Nephron progenitor cell (in vitro differentiated cells): ENCODE measurements around the gene PRUNE1.
A peak's percentile ranks its signal among the peaks of the same experiment; 100 is the strongest.

ENCODE experiments used
- DNase-seq: peaks from one replicate; pipeline ENCODE4 v3.0.0; 2021
- H3K27ac Mint-ChIP-seq: 2 replicates; pipeline ENCODE4 v1.8.0; 2021; ENCODE audit warnings: mild to moderate bottlenecking, moderate library complexity, mixed read lengths
- H3K27me3 Mint-ChIP-seq: 2 replicates; pipeline ENCODE4 v1.8.0; 2021; ENCODE audit warnings: mild to moderate bottlenecking, low read depth, mixed read lengths; ENCODE audit not compliant: poor library complexity
- H3K36me3 Mint-ChIP-seq: 2 replicates; pipeline ENCODE4 v1.8.0; 2021; ENCODE audit warnings: low read depth, mixed read lengths
- H3K4me1 Mint-ChIP-seq: 2 replicates; pipeline ENCODE4 v1.8.0; 2021; ENCODE audit warnings: mixed read lengths
- H3K4me3 Mint-ChIP-seq: 2 replicates; pipeline ENCODE4 v1.8.0; 2021; ENCODE audit warnings: mild to moderate bottlenecking, moderate library complexity, mixed read lengths
- H3K9me3 Mint-ChIP-seq: 2 replicates; pipeline ENCODE4 v1.8.0; 2021; ENCODE audit warnings: mild to moderate bottlenecking, moderate library complexity, mixed read lengths
- CTCF ChIP-seq: fragments of 200-600 bp; sonication (generic); IDR thresholded peaks from 2 replicates; pipeline ENCODE4 v1.5.0; 2021; ENCODE audit warnings: antibody characterized with exemption

PRUNE1 gene

GRCh38 chr1:150965605-150966004 is 42.6 kb upstream of the PRUNE1 start:
- DNase-seq: no peak
- peaks cover 79% of the 10 kb centered on the region for H3K36me3 Mint-ChIP-seq
- H3K27ac Mint-ChIP-seq: peak overlapping the region; percentile 96
- no peak overlapping the region for H3K4me3 Mint-ChIP-seq
- TF ChIP-seq CTCF: no peak
- H3K4me1 Mint-ChIP-seq: peaks cover 29% of the 10 kb centered on the region
- H3K9me3 Mint-ChIP-seq: no peaks in the 10 kb centered on the region
- no peaks in the 10 kb centered on the region for H3K27me3 Mint-ChIP-seq

- no peak overlapping the region for H3K4me3 Mint-ChIP-seq
- no peak for DNase-seq
- H3K27me3 Mint-ChIP-seq: no peaks in the 10 kb centered on the region
- H3K27ac Mint-ChIP-seq: peak overlapping the region; percentile 96
- no peaks in the 10 kb centered on the region for H3K9me3 Mint-ChIP-seq
- no peak for TF ChIP-seq CTCF
- peaks cover 33% of the 10 kb centered on the region for H3K4me1 Mint-ChIP-seq
- peaks cover 74% of the 10 kb centered on the region for H3K36me3 Mint-ChIP-seq
Observed at GRCh38 chr1:150966011-150966410, 42.2 kb upstream of the PRUNE1 start.

GRCh38 chr1:150967936-150968335 is 40.3 kb upstream of the PRUNE1 start:
- peak overlapping the region; percentile 90 for H3K27ac Mint-ChIP-seq
- H3K27me3 Mint-ChIP-seq: no peaks in the 10 kb centered on the region
- H3K4me3 Mint-ChIP-seq: no peak overlapping the region
- no peak for TF ChIP-seq CTCF
- no peaks in the 10 kb centered on the region for H3K9me3 Mint-ChIP-seq
- peaks cover 46% of the 10 kb centered on the region for H3K4me1 Mint-ChIP-seq
- DNase-seq: no peak
- H3K36me3 Mint-ChIP-seq: peaks cover 55% of the 10 kb centered on the region

- Mint-ChIP-seq H3K4me3 (no peak overlapping the region), H3K27me3 (no peaks in the 10 kb centered on the region), H3K9me3 (no peaks in the 10 kb centered on the region), H3K27ac (peak overlapping the region; percentile 47), H3K4me1 (peaks cover 46% of the 10 kb centered on the region), H3K36me3 (peaks cover 50% of the 10 kb centered on the region)
- TF ChIP-seq CTCF: no peak
- no peak for DNase-seq
Observed at GRCh38 chr1:150968491-150968890, 39.8 kb upstream of the PRUNE1 start.

- DNase-seq: no peak
- H3K36me3 Mint-ChIP-seq: peaks cover 38% of the 10 kb centered on the region
- no peak overlapping the region for H3K4me3 Mint-ChIP-seq
- no peak overlapping the region for H3K27ac Mint-ChIP-seq
- H3K27me3 Mint-ChIP-seq: no peaks in the 10 kb centered on the region
- no peaks in the 10 kb centered on the region for H3K9me3 Mint-ChIP-seq
- peaks cover 44% of the 10 kb centered on the region for H3K4me1 Mint-ChIP-seq
- TF ChIP-seq CTCF: no peak
Observed at GRCh38 chr1:150969626-150970025, 38.6 kb upstream of the PRUNE1 start.

GRCh38 chr1:150970808-150971582 is 37.3 kb upstream of the PRUNE1 start:
- Mint-ChIP-seq H3K36me3 (peaks cover 29% of the 10 kb centered on the region), H3K27me3 (no peaks in the 10 kb centered on the region), H3K27ac (peak overlapping the region; percentile 96), H3K4me1 (peaks cover 44% of the 10 kb centered on the region), H3K4me3 (peak overlapping the region; percentile 84), H3K9me3 (no peaks in the 10 kb centered on the region)
- DNase-seq: peak; percentile 39
- no peak for TF ChIP-seq CTCF
